Chondrocyte (in vitro differentiated cells): Measurements from ENCODE around the gene SLC13A3. TPM values are rescaled to one million over a fixed set of nuclear protein-coding genes. Genes with fewer than 3 reads are reported as not detected.
A peak's percentile ranks its signal among the peaks of the same experiment; 100 is the strongest.

Experiments used
- DNase-seq: peaks from one replicate; pipeline ENCODE4 v3.0.0; 2021; ENCODE audit warnings: mixed read lengths, low spot score
- H3K27ac Mint-ChIP-seq: one replicate; pipeline ENCODE4 v1.8.0; 2021; ENCODE audit warnings: mild to moderate bottlenecking, moderate library complexity, mixed read lengths; ENCODE audit not compliant: unreplicated experiment
- H3K27me3 Mint-ChIP-seq: 2 replicates; pipeline ENCODE4 v1.8.0; 2021; ENCODE audit warnings: low read depth, mixed read lengths
- H3K36me3 Mint-ChIP-seq: 2 replicates; pipeline ENCODE4 v1.8.0; 2021; ENCODE audit warnings: low read depth, mixed read lengths
- H3K4me1 Mint-ChIP-seq: 2 replicates; pipeline ENCODE4 v1.8.0; 2021; ENCODE audit warnings: low read depth, mild to moderate bottlenecking, mixed read lengths
- H3K4me3 Mint-ChIP-seq: one replicate; pipeline ENCODE4 v1.8.0; 2021; ENCODE audit warnings: mild to moderate bottlenecking, moderate library complexity, mixed read lengths; ENCODE audit not compliant: unreplicated experiment
- H3K9me3 Mint-ChIP-seq: 2 replicates; pipeline ENCODE4 v1.8.0; 2021; ENCODE audit warnings: low read depth, mixed read lengths
- total RNA-seq: library from RNA; stranded (reverse); gene quantifications from 3 replicates; pipeline ENCODE4 v1.2.1, GENCODE V29; 2021
- TF ChIP-seq, protein P1 (sequence below): fragments of 200-600 bp; sonication (generic); IDR thresholded peaks from 2 replicates; pipeline ENCODE4 v1.5.0; 2021; ENCODE audit warnings: antibody characterized with exemption, mild to moderate bottlenecking, moderate library complexity

SLC13A3 gene
- total RNA-seq, 1 donor from 2014 or later, result 2.5 TPM

DNA sequence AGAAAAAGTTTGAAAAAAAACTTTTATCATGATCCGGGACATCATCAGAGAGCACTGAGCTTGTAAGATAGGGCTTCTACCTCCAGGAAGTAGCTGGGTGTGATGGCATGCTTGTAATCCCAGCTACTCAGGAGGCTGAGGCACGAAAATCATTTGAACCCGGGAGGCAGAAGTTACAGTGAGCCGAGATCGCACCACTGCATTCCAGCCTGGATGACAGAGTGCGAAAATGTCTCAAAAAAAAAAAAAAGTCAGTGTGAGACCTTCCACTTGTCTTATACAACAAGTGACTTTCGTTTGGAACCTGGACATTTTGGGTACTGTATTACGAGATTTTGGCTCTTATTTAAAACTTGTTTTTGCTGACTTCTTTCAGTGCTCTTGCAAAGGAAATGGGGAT, 5.9 kb upstream of the SLC13A3 start:
- Mint-ChIP-seq H3K9me3 (peaks cover 11% of the 10 kb centered on the region), H3K4me3 (no peak overlapping the region), H3K27ac (no peak overlapping the region), H3K27me3 (peaks cover 9% of the 10 kb centered on the region), H3K36me3 (peaks cover 16% of the 10 kb centered on the region), H3K4me1 (no peaks in the 10 kb centered on the region)
- TF ChIP-seq, protein P1, sequence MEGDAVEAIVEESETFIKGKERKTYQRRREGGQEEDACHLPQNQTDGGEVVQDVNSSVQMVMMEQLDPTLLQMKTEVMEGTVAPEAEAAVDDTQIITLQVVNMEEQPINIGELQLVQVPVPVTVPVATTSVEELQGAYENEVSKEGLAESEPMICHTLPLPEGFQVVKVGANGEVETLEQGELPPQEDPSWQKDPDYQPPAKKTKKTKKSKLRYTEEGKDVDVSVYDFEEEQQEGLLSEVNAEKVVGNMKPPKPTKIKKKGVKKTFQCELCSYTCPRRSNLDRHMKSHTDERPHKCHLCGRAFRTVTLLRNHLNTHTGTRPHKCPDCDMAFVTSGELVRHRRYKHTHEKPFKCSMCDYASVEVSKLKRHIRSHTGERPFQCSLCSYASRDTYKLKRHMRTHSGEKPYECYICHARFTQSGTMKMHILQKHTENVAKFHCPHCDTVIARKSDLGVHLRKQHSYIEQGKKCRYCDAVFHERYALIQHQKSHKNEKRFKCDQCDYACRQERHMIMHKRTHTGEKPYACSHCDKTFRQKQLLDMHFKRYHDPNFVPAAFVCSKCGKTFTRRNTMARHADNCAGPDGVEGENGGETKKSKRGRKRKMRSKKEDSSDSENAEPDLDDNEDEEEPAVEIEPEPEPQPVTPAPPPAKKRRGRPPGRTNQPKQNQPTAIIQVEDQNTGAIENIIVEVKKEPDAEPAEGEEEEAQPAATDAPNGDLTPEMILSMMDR, result no peak
- DNase-seq, result no peak

DNA sequence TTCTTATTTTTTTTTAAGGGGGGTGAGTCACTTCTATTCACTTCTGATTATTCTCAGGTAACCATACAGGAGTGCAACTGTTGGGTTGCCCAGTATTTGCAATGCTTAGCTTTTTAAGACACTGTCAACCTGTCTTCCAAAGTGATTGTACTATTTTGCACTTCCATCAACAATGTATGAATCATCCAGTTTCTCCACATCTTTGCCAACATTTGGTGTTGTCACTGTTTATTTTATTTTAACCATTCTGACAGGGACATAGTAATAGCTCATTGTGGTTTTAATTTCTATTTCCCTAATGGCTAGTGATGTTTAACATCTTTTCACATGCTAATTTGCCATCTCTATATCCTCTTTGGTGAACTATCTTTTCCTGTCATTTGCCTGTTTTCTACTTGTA, 1.4 kb upstream of the SLC13A3 start:
- Mint-ChIP-seq H3K4me3 (no peak overlapping the region), H3K27ac (no peak overlapping the region), H3K36me3 (peaks cover 7% of the 10 kb centered on the region), H3K9me3 (no peaks in the 10 kb centered on the region), H3K4me1 (peaks cover 4% of the 10 kb centered on the region), H3K27me3 (peaks cover 28% of the 10 kb centered on the region)
- no peak for DNase-seq
- TF ChIP-seq, protein P1, result no peak

DNA sequence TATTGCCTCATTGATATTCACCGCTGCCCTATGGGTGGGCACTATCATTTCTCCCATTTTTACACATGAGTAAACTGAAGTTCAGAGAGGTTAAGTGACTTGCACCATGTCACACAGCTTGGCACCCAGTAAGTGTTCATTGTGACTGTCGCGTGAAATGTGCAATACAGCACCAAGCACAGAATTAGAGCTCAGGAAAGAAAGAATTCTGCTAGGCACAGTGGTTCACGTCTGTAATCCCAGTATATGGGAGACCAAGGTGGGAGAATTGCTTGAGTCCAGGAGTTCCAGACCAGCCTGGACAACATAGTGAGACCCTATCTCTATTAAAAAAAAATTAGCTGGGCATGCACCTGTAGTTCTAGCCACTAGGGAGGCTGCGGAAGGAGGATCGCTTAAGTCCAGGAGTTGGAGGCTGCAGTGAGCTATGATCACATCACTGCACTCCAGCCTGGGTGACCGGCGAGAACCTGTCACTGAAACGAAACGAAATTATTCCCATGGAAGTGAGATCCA, 626 bp downstream of the SLC13A3 start:
- H3K9me3 Mint-ChIP-seq, result no peaks in the 10 kb centered on the region
- H3K4me3 Mint-ChIP-seq, result peak overlapping the region; percentile 37
- peaks cover 28% of the 10 kb centered on the region for H3K27me3 Mint-ChIP-seq
- H3K27ac Mint-ChIP-seq, result no peak overlapping the region
- peaks cover 7% of the 10 kb centered on the region for H3K36me3 Mint-ChIP-seq
- DNase-seq, result no peak
- TF ChIP-seq, protein P1, result no peak
- H3K4me1 Mint-ChIP-seq, result peaks cover 18% of the 10 kb centered on the region

DNA sequence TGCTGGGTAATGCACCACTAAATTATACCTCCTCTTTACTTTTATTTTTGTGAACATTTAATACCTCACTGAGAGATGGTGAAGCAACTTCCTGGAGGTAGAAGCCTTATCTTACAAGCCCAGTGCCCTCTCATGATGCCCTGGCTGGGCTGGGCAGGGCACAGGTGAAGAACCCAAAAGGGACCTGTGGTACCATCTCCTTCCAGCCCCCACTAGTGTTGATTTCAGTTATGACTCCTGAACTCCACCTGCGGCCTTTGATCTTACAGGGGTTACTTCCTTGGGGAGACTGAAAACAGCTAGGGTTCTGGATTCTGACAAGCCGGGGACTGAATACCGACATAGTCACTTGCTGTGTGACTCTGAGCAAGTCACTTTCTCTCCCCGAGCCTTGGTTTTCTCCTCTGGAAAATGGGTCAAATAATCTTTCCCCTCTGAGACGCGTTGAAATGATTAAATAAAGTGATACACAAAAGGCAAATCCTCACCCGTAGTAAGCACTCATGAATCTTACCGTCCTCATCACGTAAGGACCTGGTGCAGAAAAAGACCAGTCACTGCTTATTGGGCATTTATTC, 1.2 kb downstream of the SLC13A3 start:
- H3K9me3 Mint-ChIP-seq, result no peaks in the 10 kb centered on the region
- peaks cover 7% of the 10 kb centered on the region for H3K36me3 Mint-ChIP-seq
- peaks cover 28% of the 10 kb centered on the region for H3K27me3 Mint-ChIP-seq
- DNase-seq, result no peak
- H3K4me1 Mint-ChIP-seq, result peaks cover 18% of the 10 kb centered on the region
- H3K4me3 Mint-ChIP-seq, result no peak overlapping the region
- TF ChIP-seq, protein P1, result no peak
- H3K27ac Mint-ChIP-seq, result no peak overlapping the region

DNA sequence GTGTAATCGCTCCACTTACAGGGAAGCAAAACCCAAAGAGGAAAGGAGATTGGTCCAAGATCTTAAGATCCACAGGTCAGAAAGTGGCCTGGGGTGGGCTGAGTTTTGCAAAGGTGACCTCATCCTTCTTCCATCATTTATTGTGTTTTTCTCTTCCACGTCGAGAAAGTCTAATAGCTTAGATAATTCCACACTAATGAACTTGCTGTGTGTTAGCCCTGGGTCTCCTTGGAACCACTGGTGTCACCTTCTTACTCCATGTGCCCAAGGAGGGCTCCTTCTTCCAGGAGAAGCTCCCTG, 1.7 kb downstream of the SLC13A3 start:
- H3K4me1 Mint-ChIP-seq, result peaks cover 18% of the 10 kb centered on the region
- no peak overlapping the region for H3K4me3 Mint-ChIP-seq
- no peak overlapping the region for H3K27ac Mint-ChIP-seq
- H3K36me3 Mint-ChIP-seq, result peaks cover 7% of the 10 kb centered on the region
- H3K9me3 Mint-ChIP-seq, result no peaks in the 10 kb centered on the region
- TF ChIP-seq, protein P1, result no peak
- H3K27me3 Mint-ChIP-seq, result peaks cover 28% of the 10 kb centered on the region
- no peak for DNase-seq
